H1 (cell line): ENCODE data around the gene TCERG1L. TPM values are rescaled to one million over a fixed set of nuclear protein-coding genes. Genes with fewer than 3 reads are reported as not detected.

Experiments
- CHD7 ChIP-seq: fragments of 300-600 bp; sonication (generic); IDR thresholded peaks from 2 replicates; pipeline ENCODE4 v1.7.1; 2012; ENCODE audit warnings: low read length, moderate library complexity, mild to moderate bottlenecking, inconsistent platforms; ENCODE audit not compliant: insufficient replicate concordance
- JUN ChIP-seq: IDR thresholded peaks from 2 replicates; pipeline ENCODE4 v1.6.1; 2011; ENCODE audit warnings: low read depth, mild to moderate bottlenecking, improper control_type of control experiment, low read length
- NRF1 ChIP-seq: IDR thresholded peaks from 2 replicates; pipeline ENCODE4 v1.6.1; 2011; ENCODE audit warnings: mild to moderate bottlenecking, low read depth, low read length, improper control_type of control experiment
- POLR2A ChIP-seq, 2 experiments: IDR thresholded peaks; 1 replicate in 1 of 2; 2 replicates in 1 of 2; pipeline ENCODE4 v1.6.1; 2011; ENCODE audit warnings: low read depth in 2 of 2, low read length in 2 of 2, mild to moderate bottlenecking in 2 of 2; ENCODE audit errors: control extremely low read depth in 1 of 2
- POLR2AphosphoS5 ChIP-seq: IDR thresholded peaks from 2 replicates; pipeline ENCODE4 v1.6.1; 2011; ENCODE audit warnings: low read depth, low read length
- RFX5 ChIP-seq: IDR thresholded peaks from 2 replicates; pipeline ENCODE4 v1.6.1; 2011; ENCODE audit warnings: low read depth, low read length, improper control_type of control experiment, borderline replicate concordance
- SIN3A ChIP-seq, 2 experiments: IDR thresholded peaks in 1 of 2; conservative IDR thresholded peaks in 1 of 2; 2 replicates each; pipeline ENCODE4 v1.6.1; 2011 to 2012; ENCODE audit warnings: low read length in 2 of 2, improper control_type of control experiment in 1 of 2, low read depth in 1 of 2, mild to moderate bottlenecking in 1 of 2
- SIRT6 ChIP-seq: IDR thresholded peaks from one replicate; pipeline ENCODE4 v1.7.1; 2012; ENCODE audit warnings: low read length, inconsistent platforms
- TAF1 ChIP-seq: IDR thresholded peaks from 2 replicates; pipeline ENCODE4 v1.6.1; 2011; ENCODE audit warnings: mild to moderate bottlenecking, low read depth, low read length
- polyA plus RNA-seq, 7 experiments: library from polyadenylated mRNA; depleted of rRNA in 3 of 7; stranded (reverse) in 5 of 7; unstranded in 2 of 7; fragments of >200 nt in 5 of 7; fragments of 200-250 nt in 2 of 7; gene quantifications; 1 replicate in 5 of 7; 2 replicates in 1 of 7; 4 replicates in 1 of 7; pipeline versions ENCODE4 v1.2.1 to v1.2.3, GENCODE V29; 2011 to 2013; ENCODE audit warnings: missing spikeins in 2 of 7, mixed read lengths in 2 of 7
- total RNA-seq: library from RNA; stranded (reverse); fragmentation: NEBNext Ultra II Directional; extraction: Animal tissue kit (Norgen Biotek cat#: 25700); gene quantifications from 2 replicates; pipeline ENCODE4 v1.2.1, GENCODE V29; 2021

TCERG1L gene
- total and polyA plus RNA-seq, 2 of the 8 experiments (the other 6 are each of a cell fraction or from before 2014, with no cell fraction given), result 3.9 to 6.9 TPM

- no peak for TF ChIP-seq CHD7
- TF ChIP-seq POLR2AphosphoS5, result no peak
- TF ChIP-seq JUN, result no peak
- no peak for TF ChIP-seq SIRT6
- TF ChIP-seq TAF1, result no peak
- no peak for TF ChIP-seq POLR2A (IDR thresholded peaks at IDR 0.05; ENCODE audit: control extremely low read depth in 1 of 2, low read depth in 2 of 2, low read length in 2 of 2)
- no peak for TF ChIP-seq NRF1
- no peak for TF ChIP-seq RFX5
- no peak for TF ChIP-seq SIN3A (conservative IDR thresholded peaks at IDR 0.05 in 1 of 2, IDR thresholded peaks at IDR 0.05 in 1 of 2; ENCODE audit: low read depth in 1 of 2, low read length in 2 of 2)
Observed at GRCh38 chr10:131180740-131181415, 130.6 kb downstream of the TCERG1L start (continued).
